ENCODE measurements around the gene IRF2BP1.
A peak's percentile ranks its signal among the peaks of the same experiment; 100 is the strongest.
"Not testable (repeated sequence)": the region's sequence is repeated elsewhere in the genome, so short reads cannot be mapped to it uniquely, and the experiment has no call there.

The IRF2BP1 gene

GRCh38 chr19:45879055-45879454, 6.9 kb downstream of the IRF2BP1 start:
- Mint-ChIP-seq H3K27me3 (peaks cover 15% of the 10 kb centered on the region), H3K9me3 (ENCODE audit: low read depth) (no peaks in the 10 kb centered on the region), H3K4me3 (no peak overlapping the region), H3K27ac (no peak overlapping the region), H3K4me1 (ENCODE audit: low read depth) (peaks cover 28% of the 10 kb centered on the region), H3K36me3 (peaks cover 3% of the 10 kb centered on the region)

GRCh38 chr19:45878043-45878794, 7.7 kb downstream of the IRF2BP1 start:
- peaks cover 21% of the 10 kb centered on the region for H3K4me1 Mint-ChIP-seq (ENCODE audit: low read depth)
- H3K9me3 Mint-ChIP-seq (ENCODE audit: low read depth): no peaks in the 10 kb centered on the region
- peak overlapping the region; percentile 41 for H3K27ac Mint-ChIP-seq
- no peak overlapping the region for H3K4me3 Mint-ChIP-seq
- H3K36me3 Mint-ChIP-seq: peaks cover under 1% of the 10 kb centered on the region
- peaks cover 15% of the 10 kb centered on the region for H3K27me3 Mint-ChIP-seq

GRCh38 chr19:45876411-45877197, 9.3 kb downstream of the IRF2BP1 start:
- H3K4me1 Mint-ChIP-seq (ENCODE audit: low read depth): peaks cover 15% of the 10 kb centered on the region
- peaks cover 15% of the 10 kb centered on the region for H3K27me3 Mint-ChIP-seq
- no peaks in the 10 kb centered on the region for H3K36me3 Mint-ChIP-seq

GRCh38 chr19:45876161-45876410, 9.9 kb downstream of the IRF2BP1 start:
- H3K4me1 Mint-ChIP-seq (ENCODE audit: low read depth): peaks cover 12% of the 10 kb centered on the region
- H3K36me3 Mint-ChIP-seq: no peaks in the 10 kb centered on the region
- H3K9me3 Mint-ChIP-seq (ENCODE audit: low read depth): no peaks in the 10 kb centered on the region
- H3K4me3 Mint-ChIP-seq: peak overlapping the region; percentile 43
- H3K27me3 Mint-ChIP-seq: peaks cover 15% of the 10 kb centered on the region
- H3K27ac Mint-ChIP-seq: no peak overlapping the region

More at GRCh38 chr19:45876411-45877197, 9.3 kb downstream of the IRF2BP1 start:
- Mint-ChIP-seq H3K4me3 (peak overlapping the region; percentile 43), H3K27ac (no peak overlapping the region), H3K9me3 (ENCODE audit: low read depth) (no peaks in the 10 kb centered on the region)

- no peak overlapping the region for H3K4me3 Mint-ChIP-seq
- peaks cover 15% of the 10 kb centered on the region for H3K27me3 Mint-ChIP-seq
- H3K36me3 Mint-ChIP-seq: no peaks in the 10 kb centered on the region
- H3K9me3 Mint-ChIP-seq (ENCODE audit: low read depth): no peaks in the 10 kb centered on the region
- peaks cover 12% of the 10 kb centered on the region for H3K4me1 Mint-ChIP-seq (ENCODE audit: low read depth)
- no peak overlapping the region for H3K27ac Mint-ChIP-seq
These were observed 11.3 kb downstream of the IRF2BP1 start for GRCh38 chr19:45874620-45874966.

GRCh38 chr19:45873219-45873772, 12.6 kb downstream of the IRF2BP1 start:
- H3K4me1 Mint-ChIP-seq (ENCODE audit: low read depth): peaks cover 12% of the 10 kb centered on the region
- H3K36me3 Mint-ChIP-seq: no peaks in the 10 kb centered on the region
- H3K27me3 Mint-ChIP-seq: peaks cover 12% of the 10 kb centered on the region
- H3K4me3 Mint-ChIP-seq: no peak overlapping the region
- no peak overlapping the region for H3K27ac Mint-ChIP-seq
- H3K9me3 Mint-ChIP-seq (ENCODE audit: low read depth): no peaks in the 10 kb centered on the region

GRCh38 chr19:45872095-45872919, 13.6 kb downstream of the IRF2BP1 start:
- Mint-ChIP-seq H3K4me3 (no peak overlapping the region), H3K27ac (no peak overlapping the region), H3K36me3 (no peaks in the 10 kb centered on the region), H3K9me3 (ENCODE audit: low read depth) (no peaks in the 10 kb centered on the region), H3K27me3 (peaks cover 8% of the 10 kb centered on the region), H3K4me1 (ENCODE audit: low read depth) (peaks cover 7% of the 10 kb centered on the region)

GRCh38 chr19:45870798-45871197, 15.1 kb downstream of the IRF2BP1 start:
- peaks cover 2% of the 10 kb centered on the region for H3K27me3 Mint-ChIP-seq

GRCh38 chr19:45867241-45867640, 18.7 kb downstream of the IRF2BP1 start:
- not testable (repeated sequence) for H3K27me3 Mint-ChIP-seq; H3K4me3 Mint-ChIP-seq; H3K36me3 Mint-ChIP-seq; H3K27ac Mint-ChIP-seq; H3K9me3 Mint-ChIP-seq (ENCODE audit: low read depth)
- H3K4me1 Mint-ChIP-seq (ENCODE audit: low read depth): peaks cover 16% of the 10 kb centered on the region

More at GRCh38 chr19:45870798-45871197, 15.1 kb downstream of the IRF2BP1 start:
- no peaks in the 10 kb centered on the region for H3K4me1 Mint-ChIP-seq (ENCODE audit: low read depth)
- no peak overlapping the region for H3K27ac Mint-ChIP-seq
- H3K4me3 Mint-ChIP-seq: no peak overlapping the region
- H3K36me3 Mint-ChIP-seq: no peaks in the 10 kb centered on the region
- no peaks in the 10 kb centered on the region for H3K9me3 Mint-ChIP-seq (ENCODE audit: low read depth)

- Mint-ChIP-seq H3K27me3 (peaks cover 4% of the 10 kb centered on the region), H3K9me3 (ENCODE audit: low read depth) (no peaks in the 10 kb centered on the region), H3K4me1 (ENCODE audit: low read depth) (peaks cover 22% of the 10 kb centered on the region), H3K4me3 (no peak overlapping the region), H3K36me3 (no peaks in the 10 kb centered on the region), H3K27ac (no peak overlapping the region)
These were observed 19.4 kb downstream of the IRF2BP1 start for GRCh38 chr19:45866400-45867176.

- Mint-ChIP-seq H3K27ac (no peak overlapping the region), H3K27me3 (peaks cover 4% of the 10 kb centered on the region), H3K4me3 (peak overlapping the region; percentile 40), H3K9me3 (ENCODE audit: low read depth) (no peaks in the 10 kb centered on the region), H3K4me1 (ENCODE audit: low read depth) (peaks cover 27% of the 10 kb centered on the region), H3K36me3 (no peaks in the 10 kb centered on the region)
These were observed 20.5 kb downstream of the IRF2BP1 start for GRCh38 chr19:45865269-45865948.

GRCh38 chr19:45864629-45865082, 21.3 kb downstream of the IRF2BP1 start:
- Mint-ChIP-seq H3K36me3 (no peaks in the 10 kb centered on the region), H3K4me1 (ENCODE audit: low read depth) (peaks cover 27% of the 10 kb centered on the region), H3K9me3 (ENCODE audit: low read depth) (no peaks in the 10 kb centered on the region), H3K27ac (no peak overlapping the region), H3K4me3 (peak overlapping the region; percentile 56), H3K27me3 (peaks cover 4% of the 10 kb centered on the region)

- Mint-ChIP-seq H3K36me3 (no peaks in the 10 kb centered on the region), H3K27me3 (peaks cover 4% of the 10 kb centered on the region), H3K4me3 (peak within 1 kb of the TSS; percentile 98), H3K9me3 (ENCODE audit: low read depth) (no peaks in the 10 kb centered on the region), H3K4me1 (ENCODE audit: low read depth) (peaks cover 27% of the 10 kb centered on the region), H3K27ac (peak within 1 kb of the TSS; percentile 98)
These were observed 21.9 kb downstream of the IRF2BP1 start, which contains the start of gene FOXA3 for GRCh38 chr19:45863840-45864628. Gene FOXA3 (plus strand): TSS chr19:45864326. CDS start chr19:45864457, 131 bp downstream.
